ENCODE measurements around the gene TFPI.

The TFPI gene

GRCh38 chr2:187493180-187493579, 61.1 kb downstream of the TFPI start:
- POLR2A ChIA-PET, result no interaction called here
- no peak for TF ChIP-seq CTCF (IDR thresholded peaks at IDR 0.05; ENCODE audit: control extremely low read depth, extremely low read depth, low read depth, missing control alignments)
- CTCF ChIA-PET, result interaction anchor here (4.3 kb wide), 1 partner anchor 87 kb away, joined by 21 read pairs; no protein-coding TSS in a partner anchor

GRCh38 chr2:187486241-187486640, 68.0 kb downstream of the TFPI start:
- DNase-seq (ENCODE audit: extremely low spot score), result no peak
- no peak for TF ChIP-seq CTCF (IDR thresholded peaks at IDR 0.05; ENCODE audit: control extremely low read depth, extremely low read depth, low read depth, missing control alignments)
- ChIA-PET POLR2A (no interaction called here), CTCF (no interaction called here)

More at GRCh38 chr2:187493180-187493579, 61.1 kb downstream of the TFPI start:
- no peak for DNase-seq (ENCODE audit: extremely low spot score)

- ChIA-PET CTCF (interaction anchor here (1.0 kb wide), 1 partner anchor 14 kb away, joined by 4 read pairs; no protein-coding TSS in a partner anchor), POLR2A (no interaction called here)
- DNase-seq (ENCODE audit: extremely low spot score), result no peak
- no peak for TF ChIP-seq CTCF (IDR thresholded peaks at IDR 0.05; ENCODE audit: control extremely low read depth, extremely low read depth, low read depth, missing control alignments)
These were observed 68.7 kb downstream of the TFPI start for GRCh38 chr2:187485523-187485922.

GRCh38 chr2:187483537-187483936, 70.7 kb downstream of the TFPI start:
- ChIA-PET POLR2A (no interaction called here), CTCF (interaction anchor here (1.4 kb wide), 1 partner anchor 17 kb away, joined by 3 read pairs; no protein-coding TSS in a partner anchor)

GRCh38 chr2:187482796-187483195, 71.4 kb downstream of the TFPI start:
- DNase-seq (ENCODE audit: extremely low spot score), result no peak
- ChIA-PET POLR2A (no interaction called here), CTCF (interaction anchor here (1.4 kb wide), 1 partner anchor 17 kb away, joined by 3 read pairs; no protein-coding TSS in a partner anchor)
- TF ChIP-seq CTCF (IDR thresholded peaks at IDR 0.05; ENCODE audit: control extremely low read depth, extremely low read depth, low read depth, missing control alignments), result no peak

More at GRCh38 chr2:187483537-187483936, 70.7 kb downstream of the TFPI start:
- no peak for TF ChIP-seq CTCF (IDR thresholded peaks at IDR 0.05; ENCODE audit: control extremely low read depth, extremely low read depth, low read depth, missing control alignments)
- DNase-seq (ENCODE audit: extremely low spot score), result no peak

- no peak for DNase-seq (ENCODE audit: extremely low spot score)
- CTCF ChIA-PET, result no interaction called here
- POLR2A ChIA-PET, result no interaction called here
- no peak for TF ChIP-seq CTCF (IDR thresholded peaks at IDR 0.05; ENCODE audit: control extremely low read depth, extremely low read depth, low read depth, missing control alignments)
These were observed 72.7 kb downstream of the TFPI start for GRCh38 chr2:187481543-187481942.

Measured in GM10248 (cell line).